ENCODE measurements around the gene OTP. TPM values are rescaled to one million over a fixed set of nuclear protein-coding genes. Genes with fewer than 3 reads are reported as not detected.

Gene OTP
- total RNA-seq, 1 experiment from 2014 or later = not detected

DNA sequence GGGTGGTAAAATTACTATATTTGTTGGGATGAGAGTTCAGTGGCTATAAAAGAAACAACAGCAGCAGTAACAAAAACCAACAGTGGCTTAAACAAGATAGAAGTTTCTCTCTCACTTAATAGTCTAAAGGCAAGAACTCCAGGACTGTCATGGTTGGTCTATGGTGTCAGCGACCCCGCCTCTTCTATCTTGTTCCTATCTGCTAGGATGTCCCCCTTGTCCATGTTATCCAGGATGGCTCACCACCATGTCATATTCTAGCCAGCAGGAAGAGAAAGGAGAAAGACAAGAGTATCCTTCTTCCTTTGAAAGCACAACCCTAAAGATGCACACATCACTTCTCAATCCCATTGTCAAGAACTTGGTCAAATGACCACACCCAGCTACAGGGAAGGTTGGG, 11.3 kb upstream of the OTP start:
- H4K20me1 ChIP-seq (ENCODE audit: low read length) = no peaks in the 10 kb centered on the region
- H3K9me3 ChIP-seq (ENCODE audit: low read length) = no peaks in the 10 kb centered on the region
- DNase-seq (no peak), ATAC-seq (no peak)
- no peaks in the 10 kb centered on the region for H3K9me2 ChIP-seq (replicated peaks; ENCODE audit: low read length)
- H3K79me2 ChIP-seq (ENCODE audit: low read length) = no peaks in the 10 kb centered on the region
- no peak overlapping the region for H3K4me2 ChIP-seq (ENCODE audit: low read length)
- BruUV-seq (replicated peaks) = no TSS peak
- no peak overlapping the region for H3K27ac ChIP-seq (ENCODE audit: low read length)
- H3K36me3 ChIP-seq (ENCODE audit: low read depth, low read length) = no peaks in the 10 kb centered on the region
- TF ChIP-seq EZH2 (IDR thresholded peaks at IDR 0.05; ENCODE audit: low read length, unreplicated experiment) (no peak), EZH2phosphoT487 (IDR thresholded peaks at IDR 0.05; ENCODE audit: borderline replicate concordance, low read length) (no peak)
- TF ChIP-seq, protein P1, sequence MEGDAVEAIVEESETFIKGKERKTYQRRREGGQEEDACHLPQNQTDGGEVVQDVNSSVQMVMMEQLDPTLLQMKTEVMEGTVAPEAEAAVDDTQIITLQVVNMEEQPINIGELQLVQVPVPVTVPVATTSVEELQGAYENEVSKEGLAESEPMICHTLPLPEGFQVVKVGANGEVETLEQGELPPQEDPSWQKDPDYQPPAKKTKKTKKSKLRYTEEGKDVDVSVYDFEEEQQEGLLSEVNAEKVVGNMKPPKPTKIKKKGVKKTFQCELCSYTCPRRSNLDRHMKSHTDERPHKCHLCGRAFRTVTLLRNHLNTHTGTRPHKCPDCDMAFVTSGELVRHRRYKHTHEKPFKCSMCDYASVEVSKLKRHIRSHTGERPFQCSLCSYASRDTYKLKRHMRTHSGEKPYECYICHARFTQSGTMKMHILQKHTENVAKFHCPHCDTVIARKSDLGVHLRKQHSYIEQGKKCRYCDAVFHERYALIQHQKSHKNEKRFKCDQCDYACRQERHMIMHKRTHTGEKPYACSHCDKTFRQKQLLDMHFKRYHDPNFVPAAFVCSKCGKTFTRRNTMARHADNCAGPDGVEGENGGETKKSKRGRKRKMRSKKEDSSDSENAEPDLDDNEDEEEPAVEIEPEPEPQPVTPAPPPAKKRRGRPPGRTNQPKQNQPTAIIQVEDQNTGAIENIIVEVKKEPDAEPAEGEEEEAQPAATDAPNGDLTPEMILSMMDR (conservative IDR thresholded peaks at IDR 0.05; ENCODE audit: low read depth, low read length) = no peak
- CTCF ChIA-PET = no interaction called here
- H3K4me3 ChIP-seq (ENCODE audit: low read length) = no peak overlapping the region
- no peak overlapping the region for H2AFZ ChIP-seq (ENCODE audit: low read length)
- H3F3A ChIP-seq (ENCODE audit: low read length, unreplicated experiment) = no peaks in the 10 kb centered on the region
- H3K27me3 ChIP-seq (ENCODE audit: low read length) = peaks cover 5% of the 10 kb centered on the region
- intact Hi-C loops (cut with micrococcal nuclease) = no loop called here
- POLR2A ChIA-PET (ENCODE audit: unreplicated experiment) = no interaction called here
- no peaks in the 10 kb centered on the region for H3K4me1 ChIP-seq (ENCODE audit: insufficient read depth, low read length)
- no peak overlapping the region for H3K9ac ChIP-seq (ENCODE audit: low read length)

DNA sequence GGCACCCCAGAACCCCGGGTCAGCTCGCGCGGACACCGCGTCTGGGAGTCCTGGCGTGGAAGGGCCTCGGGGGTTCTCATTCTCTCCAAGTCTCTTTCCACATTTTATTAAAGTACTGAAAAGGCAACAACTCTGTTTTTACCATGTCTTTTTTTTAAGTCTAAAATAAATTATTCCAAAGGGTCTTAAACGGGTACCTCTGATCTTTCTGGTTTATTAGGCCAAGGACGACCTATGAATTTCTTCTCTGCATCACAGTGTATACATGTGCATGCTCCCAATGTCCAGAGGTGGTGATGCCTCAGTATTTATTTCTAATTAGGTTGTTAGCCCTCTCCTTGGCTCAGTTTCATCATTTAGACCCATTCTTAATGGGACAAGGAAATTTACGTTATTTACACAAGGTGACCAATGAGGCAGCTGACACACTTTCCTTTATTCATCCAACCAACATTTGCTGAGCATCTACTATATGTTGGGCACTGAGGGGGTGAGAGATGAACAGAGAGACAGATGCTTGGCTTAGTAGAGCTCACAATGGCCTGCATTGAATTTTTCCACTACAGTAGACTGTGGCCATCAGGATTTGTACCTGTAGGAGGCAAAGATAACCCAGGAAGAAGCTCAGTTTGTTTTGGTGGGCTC, 7.6 kb upstream of the OTP start:
- Histone ChIP-seq H3K9me2 (replicated peaks; ENCODE audit: low read length) (no peaks in the 10 kb centered on the region), H3K9ac (ENCODE audit: low read length) (no peak overlapping the region), H2AFZ (ENCODE audit: low read length) (no peak overlapping the region), H3K4me2 (ENCODE audit: low read length) (no peak overlapping the region), H3K36me3 (ENCODE audit: low read depth, low read length) (no peaks in the 10 kb centered on the region), H3K79me2 (ENCODE audit: low read length) (no peaks in the 10 kb centered on the region), H3K27ac (ENCODE audit: low read length) (no peak overlapping the region), H3F3A (ENCODE audit: low read length, unreplicated experiment) (no peaks in the 10 kb centered on the region), H3K4me3 (ENCODE audit: low read length) (no peak overlapping the region), H3K4me1 (ENCODE audit: insufficient read depth, low read length) (no peaks in the 10 kb centered on the region), H4K20me1 (ENCODE audit: low read length) (no peaks in the 10 kb centered on the region), H3K9me3 (ENCODE audit: low read length) (no peaks in the 10 kb centered on the region), H3K27me3 (ENCODE audit: low read length) (peaks cover 39% of the 10 kb centered on the region)
- TF ChIP-seq, protein P1 (conservative IDR thresholded peaks at IDR 0.05; ENCODE audit: low read depth, low read length) = no peak
- TF ChIP-seq EZH2phosphoT487 (IDR thresholded peaks at IDR 0.05; ENCODE audit: borderline replicate concordance, low read length) = no peak
- TF ChIP-seq EZH2 (IDR thresholded peaks at IDR 0.05; ENCODE audit: low read length, unreplicated experiment) = no peak
- intact Hi-C loops (cut with micrococcal nuclease) = no loop called here
- ATAC-seq (no peak), DNase-seq (no peak)
- ChIA-PET POLR2A (ENCODE audit: unreplicated experiment) (no interaction called here), CTCF (no interaction called here)
- BruUV-seq (replicated peaks) = no TSS peak

DNA sequence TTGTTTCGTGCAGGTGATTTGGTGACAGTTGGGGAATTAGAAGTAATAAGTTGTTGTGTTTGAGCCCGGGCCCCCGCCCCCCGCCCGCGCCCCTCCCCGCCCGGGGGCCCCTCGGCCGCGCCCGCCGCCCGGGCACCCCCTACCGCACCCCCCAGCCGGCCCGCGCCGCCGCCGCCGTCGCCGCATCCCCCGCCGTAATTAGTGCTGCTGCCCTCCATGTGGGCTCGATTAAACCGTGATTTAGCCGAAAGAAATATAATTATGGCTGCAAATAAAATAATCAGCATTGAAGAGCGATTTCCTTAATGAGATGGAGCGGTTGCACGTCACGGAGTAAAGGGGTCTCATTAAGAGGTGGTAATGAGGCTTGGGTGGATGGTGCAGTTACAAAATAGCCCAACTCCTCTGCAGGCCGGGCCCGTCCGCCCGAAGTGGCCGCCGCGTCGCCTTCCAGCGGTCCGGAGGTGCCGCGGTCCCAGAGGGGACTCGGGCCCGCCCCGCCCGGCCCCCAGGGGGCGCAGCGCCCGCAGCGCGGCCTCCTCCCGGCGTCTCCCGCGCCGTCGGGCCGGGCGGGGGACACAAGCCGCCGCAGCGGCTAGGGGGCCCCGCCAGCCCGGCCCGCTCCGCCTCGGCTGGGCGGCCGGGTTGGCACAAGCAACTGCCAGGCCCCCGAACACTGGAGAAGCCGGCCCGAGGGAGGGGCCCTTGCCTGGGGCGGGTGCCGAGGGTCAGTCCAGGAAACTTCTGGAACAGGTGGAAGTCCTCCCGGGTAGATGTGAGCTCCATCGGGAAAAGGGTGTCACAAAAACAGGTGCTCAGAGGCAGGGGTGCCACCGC, 6.9 kb upstream of the OTP start:
- H3K27ac ChIP-seq (ENCODE audit: low read length) = no peak overlapping the region

More for the DNA sequence above, 6.9 kb upstream of the OTP start:
- H3K36me3 ChIP-seq (ENCODE audit: low read depth, low read length) = no peaks in the 10 kb centered on the region
- CTCF ChIA-PET = no interaction called here
- ATAC-seq = no peak
- TF ChIP-seq, protein P1 (conservative IDR thresholded peaks at IDR 0.05; ENCODE audit: low read depth, low read length) = no peak
- no peak for TF ChIP-seq EZH2phosphoT487 (IDR thresholded peaks at IDR 0.05; ENCODE audit: borderline replicate concordance, low read length)
- no peak for TF ChIP-seq EZH2 (IDR thresholded peaks at IDR 0.05; ENCODE audit: low read length, unreplicated experiment)
- H3K4me3 ChIP-seq (ENCODE audit: low read length) = no peak overlapping the region
- H4K20me1 ChIP-seq (ENCODE audit: low read length) = no peaks in the 10 kb centered on the region
- H3F3A ChIP-seq (ENCODE audit: low read length, unreplicated experiment) = no peaks in the 10 kb centered on the region
- no peaks in the 10 kb centered on the region for H3K4me1 ChIP-seq (ENCODE audit: insufficient read depth, low read length)
- no peaks in the 10 kb centered on the region for H3K79me2 ChIP-seq (ENCODE audit: low read length)
- POLR2A ChIA-PET (ENCODE audit: unreplicated experiment) = no interaction called here
- no peak overlapping the region for H3K4me2 ChIP-seq (ENCODE audit: low read length)
- intact Hi-C loops (cut with micrococcal nuclease) = no loop called here
- H3K9ac ChIP-seq (ENCODE audit: low read length) = no peak overlapping the region
- no peak overlapping the region for H2AFZ ChIP-seq (ENCODE audit: low read length)
- BruUV-seq (replicated peaks) = no TSS peak
- H3K27me3 ChIP-seq (ENCODE audit: low read length) = peaks cover 39% of the 10 kb centered on the region
- no peak for DNase-seq
- H3K9me3 ChIP-seq (ENCODE audit: low read length) = no peaks in the 10 kb centered on the region
- no peaks in the 10 kb centered on the region for H3K9me2 ChIP-seq (replicated peaks; ENCODE audit: low read length)

All from PC-3 (cell line).